Activated T-helper 17 cell treated with anti-CD3 and anti-CD28 coated beads, Interleukin-2, amount 50 U/mL, for 72 hours (primary cell): ENCODE data around the gene IL32. TPM values are rescaled to one million over a fixed set of nuclear protein-coding genes. Genes with fewer than 3 reads are reported as not detected.
"Not testable (repeated sequence)": the region's sequence is repeated elsewhere in the genome, so short reads cannot be mapped to it uniquely, and the experiment has no call there.

Source experiments
- ATAC-seq: fragments of 150-1000 bp; cut with Tn5 transposase; replicated peaks from 2 replicates; pipeline ENCODE4 v1.10.0; 2021; ENCODE audit warnings: mild to moderate bottlenecking, moderate library complexity
- H3K27ac Mint-ChIP-seq: one replicate; pipeline ENCODE4 v1.8.0; 2022; ENCODE audit warnings: mixed read lengths
- H3K27me3 Mint-ChIP-seq: one replicate; pipeline ENCODE4 v1.8.0; 2022; ENCODE audit warnings: mixed read lengths
- H3K36me3 Mint-ChIP-seq: one replicate; pipeline ENCODE4 v1.8.0; 2022; ENCODE audit warnings: low read depth, mild to moderate bottlenecking, mixed read lengths
- H3K4me1 Mint-ChIP-seq: one replicate; pipeline ENCODE4 v1.8.0; 2022; ENCODE audit warnings: mixed read lengths
- H3K4me3 Mint-ChIP-seq: one replicate; pipeline ENCODE4 v1.8.0; 2022; ENCODE audit warnings: mild to moderate bottlenecking, mixed read lengths
- H3K9me3 Mint-ChIP-seq: one replicate; pipeline ENCODE4 v1.8.0; 2022; ENCODE audit warnings: mixed read lengths
- total RNA-seq, 2 donors: library from RNA; stranded (reverse); gene quantifications; one replicate each; pipeline ENCODE4 v1.2.3, GENCODE V29; 2022

Gene IL32
- total RNA-seq, 2 donors from 2014 or later: 3,603 to 3,666 TPM

- Mint-ChIP-seq H3K4me3 (peak overlapping the region; percentile 76), H3K27ac (peak overlapping the region; percentile 94), H3K9me3 (no peaks in the 10 kb centered on the region), H3K27me3 (no peaks in the 10 kb centered on the region), H3K4me1 (peaks cover 44% of the 10 kb centered on the region), H3K36me3 (peaks cover 62% of the 10 kb centered on the region)
- ATAC-seq: no peak
These were observed 14.6 kb downstream of the IL32 start for GRCh38 chr16:3080024-3080423.

GRCh38 chr16:3081957-3082356, 16.5 kb downstream of the IL32 start:
- Mint-ChIP-seq H3K36me3 (peaks cover 43% of the 10 kb centered on the region), H3K4me1 (peaks cover 41% of the 10 kb centered on the region), H3K27ac (peak overlapping the region; percentile 94), H3K4me3 (peak overlapping the region; percentile 76)
- not testable (repeated sequence) for ATAC-seq, H3K9me3 Mint-ChIP-seq, H3K27me3 Mint-ChIP-seq

- H3K4me3 Mint-ChIP-seq: peak overlapping the region; percentile 76
- not testable (repeated sequence) for H3K27ac Mint-ChIP-seq
These were observed 18.0 kb downstream of the IL32 start for GRCh38 chr16:3083408-3083807.

GRCh38 chr16:3084491-3084890, 19.1 kb downstream of the IL32 start:
- no peak for ATAC-seq
- Mint-ChIP-seq H3K27ac (peak overlapping the region; percentile 53), H3K36me3 (peaks cover 21% of the 10 kb centered on the region), H3K27me3 (no peaks in the 10 kb centered on the region), H3K9me3 (no peaks in the 10 kb centered on the region), H3K4me3 (peak overlapping the region; percentile 27), H3K4me1 (peaks cover 38% of the 10 kb centered on the region)

More at GRCh38 chr16:3083408-3083807, 18.0 kb downstream of the IL32 start:
- not testable (repeated sequence) for H3K9me3 Mint-ChIP-seq, H3K27me3 Mint-ChIP-seq, ATAC-seq
- Mint-ChIP-seq H3K36me3 (peaks cover 28% of the 10 kb centered on the region), H3K4me1 (peaks cover 43% of the 10 kb centered on the region)

- H3K36me3 Mint-ChIP-seq: peaks cover 15% of the 10 kb centered on the region
- ATAC-seq: no peak
- H3K27me3 Mint-ChIP-seq: no peaks in the 10 kb centered on the region
- H3K9me3 Mint-ChIP-seq: no peaks in the 10 kb centered on the region
- peak overlapping the region; percentile 27 for H3K4me3 Mint-ChIP-seq
- H3K27ac Mint-ChIP-seq: peak overlapping the region; percentile 53
- H3K4me1 Mint-ChIP-seq: peaks cover 33% of the 10 kb centered on the region
These were observed 19.7 kb downstream of the IL32 start for GRCh38 chr16:3084969-3085670.

GRCh38 chr16:3085868-3086595, 20.6 kb downstream of the IL32 start:
- no peaks in the 10 kb centered on the region for H3K27me3 Mint-ChIP-seq
- peaks cover 5% of the 10 kb centered on the region for H3K36me3 Mint-ChIP-seq
- H3K4me3 Mint-ChIP-seq: peak overlapping the region; percentile 39

GRCh38 chr16:3086596-3087242, 21.3 kb downstream of the IL32 start:
- Mint-ChIP-seq H3K36me3 (no peaks in the 10 kb centered on the region), H3K4me3 (peak overlapping the region; percentile 39), H3K4me1 (peaks cover 22% of the 10 kb centered on the region), H3K9me3 (no peaks in the 10 kb centered on the region), H3K27ac (no peak overlapping the region), H3K27me3 (no peaks in the 10 kb centered on the region)
- peak; percentile 49 for ATAC-seq

More at GRCh38 chr16:3085868-3086595, 20.6 kb downstream of the IL32 start:
- ATAC-seq: no peak
- Mint-ChIP-seq H3K9me3 (no peaks in the 10 kb centered on the region), H3K27ac (peak overlapping the region; percentile 53), H3K4me1 (peaks cover 25% of the 10 kb centered on the region)

- H3K27ac Mint-ChIP-seq: peak overlapping the region; percentile 77
- H3K4me1 Mint-ChIP-seq: peaks cover 22% of the 10 kb centered on the region
- H3K9me3 Mint-ChIP-seq: no peaks in the 10 kb centered on the region
- H3K27me3 Mint-ChIP-seq: no peaks in the 10 kb centered on the region
- ATAC-seq: peak; percentile 57
- H3K4me3 Mint-ChIP-seq: peak overlapping the region; percentile 39
- H3K36me3 Mint-ChIP-seq: no peaks in the 10 kb centered on the region
These were observed 22.1 kb downstream of the IL32 start for GRCh38 chr16:3087243-3088235.

- Mint-ChIP-seq H3K4me3 (peak overlapping the region; percentile 34), H3K36me3 (no peaks in the 10 kb centered on the region), H3K27me3 (no peaks in the 10 kb centered on the region), H3K9me3 (no peaks in the 10 kb centered on the region), H3K4me1 (peaks cover 17% of the 10 kb centered on the region), H3K27ac (peak overlapping the region; percentile 77)
- no peak for ATAC-seq
These were observed 23.0 kb downstream of the IL32 start for GRCh38 chr16:3088450-3088849.

- H3K36me3 Mint-ChIP-seq: no peaks in the 10 kb centered on the region
- no peaks in the 10 kb centered on the region for H3K9me3 Mint-ChIP-seq
- H3K27me3 Mint-ChIP-seq: no peaks in the 10 kb centered on the region
- H3K4me3 Mint-ChIP-seq: no peak overlapping the region
- H3K4me1 Mint-ChIP-seq: peaks cover 17% of the 10 kb centered on the region
- ATAC-seq: no peak
- H3K27ac Mint-ChIP-seq: peak overlapping the region; percentile 77
These were observed 23.7 kb downstream of the IL32 start for GRCh38 chr16:3088925-3089716.

- no peaks in the 10 kb centered on the region for H3K27me3 Mint-ChIP-seq
- ATAC-seq: no peak
- H3K4me1 Mint-ChIP-seq: peaks cover 18% of the 10 kb centered on the region
- H3K9me3 Mint-ChIP-seq: no peaks in the 10 kb centered on the region
- H3K27ac Mint-ChIP-seq: no peak overlapping the region
- H3K36me3 Mint-ChIP-seq: no peaks in the 10 kb centered on the region
- H3K4me3 Mint-ChIP-seq: no peak overlapping the region
These were observed 24.5 kb downstream of the IL32 start for GRCh38 chr16:3089717-3090592.

GRCh38 chr16:3091551-3091950, 26.1 kb downstream of the IL32 start:
- H3K4me3 Mint-ChIP-seq: peak overlapping the region; percentile 15
- H3K27ac Mint-ChIP-seq: peak overlapping the region; percentile 75
- no peaks in the 10 kb centered on the region for H3K27me3 Mint-ChIP-seq
- peaks cover 18% of the 10 kb centered on the region for H3K4me1 Mint-ChIP-seq
- H3K9me3 Mint-ChIP-seq: no peaks in the 10 kb centered on the region
- ATAC-seq: no peak
- H3K36me3 Mint-ChIP-seq: no peaks in the 10 kb centered on the region
